ENCODE results near the gene KRT17. TPM values are rescaled to one million over a fixed set of nuclear protein-coding genes. Genes with fewer than 3 reads are reported as not detected.
"Not testable (repeated sequence)": the region's sequence is repeated elsewhere in the genome, so short reads cannot be mapped to it uniquely, and the experiment has no call there.

Gene KRT17
- total RNA-seq, 1 experiment from 2014 or later: 472 TPM

- TSS peak; percentile 95 for BruUV-seq (replicated peaks)
- intact Hi-C loops (cut with micrococcal nuclease; ENCODE audit: unreplicated experiment): loop anchor here (1.0 to 2.0 kb wide), 2 partner anchors 24 to 45 kb away; partner anchors contain the start of gene KRT17
- H3K4me1 Mint-ChIP-seq (ENCODE audit: low read depth, unreplicated experiment): peaks cover 40% of the 10 kb centered on the region
- TF ChIP-seq CTCF (IDR thresholded peaks at IDR 0.05; ENCODE audit: unreplicated experiment): no peak
- no peaks in the 10 kb centered on the region for H3K9me3 Mint-ChIP-seq (ENCODE audit: low read depth, unreplicated experiment)
- H3K27me3 Mint-ChIP-seq (ENCODE audit: unreplicated experiment): no peaks in the 10 kb centered on the region
- no peak overlapping the region for H3K4me3 Mint-ChIP-seq (ENCODE audit: low read depth, unreplicated experiment)
- H3K27ac Mint-ChIP-seq (ENCODE audit: unreplicated experiment): no peak overlapping the region
- CTCF ChIA-PET: interaction anchor here (0.6 to 2.8 kb wide), 21 partner anchors 11 to 675 kb away, joined by 3 to 50 read pairs (median 5); partner anchors contain the start of gene KRT17
- DNase-seq: no peak
- H3K36me3 Mint-ChIP-seq (ENCODE audit: insufficient read depth, unreplicated experiment): peaks cover 4% of the 10 kb centered on the region
These were observed 45.4 kb downstream of the KRT17 start for GRCh38 chr17:41578971-41579370.

GRCh38 chr17:41578538-41578937, 45.8 kb downstream of the KRT17 start:
- H3K27me3 Mint-ChIP-seq (ENCODE audit: unreplicated experiment): no peaks in the 10 kb centered on the region
- no peak for TF ChIP-seq CTCF (IDR thresholded peaks at IDR 0.05; ENCODE audit: unreplicated experiment)
- peaks cover 36% of the 10 kb centered on the region for H3K4me1 Mint-ChIP-seq (ENCODE audit: low read depth, unreplicated experiment)
- DNase-seq: no peak
- CTCF ChIA-PET: interaction anchor here (0.7 to 2.8 kb wide), 9 partner anchors 19 to 129 kb away, joined by 3 to 50 read pairs (median 6); partner anchors contain the start of gene KRT17
- H3K36me3 Mint-ChIP-seq (ENCODE audit: insufficient read depth, unreplicated experiment): peaks cover 4% of the 10 kb centered on the region
- intact Hi-C loops (cut with micrococcal nuclease; ENCODE audit: unreplicated experiment): loop anchor here (2.0 kb wide), 1 partner anchor 24 kb away; no protein-coding TSS in a partner anchor
- H3K4me3 Mint-ChIP-seq (ENCODE audit: low read depth, unreplicated experiment): no peak overlapping the region
- no peak overlapping the region for H3K27ac Mint-ChIP-seq (ENCODE audit: unreplicated experiment)
- BruUV-seq (replicated peaks): no TSS peak
- H3K9me3 Mint-ChIP-seq (ENCODE audit: low read depth, unreplicated experiment): no peaks in the 10 kb centered on the region

- CTCF ChIA-PET: interaction anchor here (0.6 to 2.3 kb wide), 3 partner anchors 28 to 1358 kb away, joined by 4 to 5 read pairs (median 4); partner anchors contain the start of gene WIPF2
- H3K36me3 Mint-ChIP-seq (ENCODE audit: insufficient read depth, unreplicated experiment); H3K4me3 Mint-ChIP-seq (ENCODE audit: low read depth, unreplicated experiment); H3K9me3 Mint-ChIP-seq (ENCODE audit: low read depth, unreplicated experiment); BruUV-seq (replicated peaks); intact Hi-C loops (cut with micrococcal nuclease; ENCODE audit: unreplicated experiment); H3K27ac Mint-ChIP-seq (ENCODE audit: unreplicated experiment); H3K27me3 Mint-ChIP-seq (ENCODE audit: unreplicated experiment): not testable (repeated sequence)
- DNase-seq: peak; percentile 59
- H3K4me1 Mint-ChIP-seq (ENCODE audit: low read depth, unreplicated experiment): peaks cover 20% of the 10 kb centered on the region
These were observed 47.6 kb downstream of the KRT17 start for GRCh38 chr17:41576740-41577139.

GRCh38 chr17:41575336-41575735, 49.0 kb downstream of the KRT17 start:
- Mint-ChIP-seq H3K27me3 (ENCODE audit: unreplicated experiment) (peaks cover 23% of the 10 kb centered on the region), H3K4me1 (ENCODE audit: low read depth, unreplicated experiment) (peaks cover 20% of the 10 kb centered on the region), H3K27ac (ENCODE audit: unreplicated experiment) (no peak overlapping the region), H3K4me3 (ENCODE audit: low read depth, unreplicated experiment) (no peak overlapping the region), H3K36me3 (ENCODE audit: insufficient read depth, unreplicated experiment) (no peaks in the 10 kb centered on the region), H3K9me3 (ENCODE audit: low read depth, unreplicated experiment) (no peaks in the 10 kb centered on the region)
- CTCF ChIA-PET: interaction anchor here (2.3 kb wide), 1 partner anchor 73 kb away, joined by 4 read pairs; no protein-coding TSS in a partner anchor
- TF ChIP-seq CTCF (IDR thresholded peaks at IDR 0.05; ENCODE audit: unreplicated experiment): no peak
- no TSS peak for BruUV-seq (replicated peaks)
- intact Hi-C loops (cut with micrococcal nuclease; ENCODE audit: unreplicated experiment): no loop called here
- no peak for DNase-seq
